ENCODE data around the gene GLYATL2.

GLYATL2 gene

GRCh38 chr11:58866788-58867187 lies 22.3 kb upstream of the GLYATL2 start:
- no peak for DNase-seq (ENCODE audit: extremely low read depth, low read depth)

GRCh38 chr11:58864335-58864734 lies 19.8 kb upstream of the GLYATL2 start:
- no peak for TF ChIP-seq CTCF (IDR thresholded peaks at IDR 0.05; ENCODE audit: low read depth, low read length)
- no peak for DNase-seq (ENCODE audit: extremely low read depth, low read depth)

More at GRCh38 chr11:58866788-58867187, 22.3 kb upstream of the GLYATL2 start:
- no peak for TF ChIP-seq CTCF (IDR thresholded peaks at IDR 0.05; ENCODE audit: low read depth, low read length)

DNA sequence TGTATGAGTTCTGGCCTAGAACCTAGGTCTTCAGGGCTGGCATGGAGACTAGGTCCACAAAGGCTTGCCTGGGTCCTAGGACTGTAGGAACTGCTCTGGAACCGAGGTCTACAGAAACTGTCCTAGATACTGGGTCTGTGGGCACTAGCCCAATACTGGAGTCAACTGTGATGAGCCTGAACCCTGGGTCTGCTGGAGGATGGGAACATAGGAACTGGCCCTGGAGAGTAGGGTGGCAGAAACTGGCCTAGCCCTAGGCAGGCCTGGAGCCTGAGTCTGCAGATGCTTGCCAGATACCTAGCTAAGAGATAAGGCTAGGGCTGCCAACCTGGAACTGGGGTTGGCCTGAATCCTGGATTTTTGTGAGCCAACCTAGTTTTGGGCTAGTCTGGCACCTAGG lies 19.2 kb upstream of the GLYATL2 start:
- DNase-seq (ENCODE audit: extremely low read depth, low read depth), result no peak
- TF ChIP-seq CTCF (IDR thresholded peaks at IDR 0.05; ENCODE audit: low read depth, low read length), result no peak

DNA sequence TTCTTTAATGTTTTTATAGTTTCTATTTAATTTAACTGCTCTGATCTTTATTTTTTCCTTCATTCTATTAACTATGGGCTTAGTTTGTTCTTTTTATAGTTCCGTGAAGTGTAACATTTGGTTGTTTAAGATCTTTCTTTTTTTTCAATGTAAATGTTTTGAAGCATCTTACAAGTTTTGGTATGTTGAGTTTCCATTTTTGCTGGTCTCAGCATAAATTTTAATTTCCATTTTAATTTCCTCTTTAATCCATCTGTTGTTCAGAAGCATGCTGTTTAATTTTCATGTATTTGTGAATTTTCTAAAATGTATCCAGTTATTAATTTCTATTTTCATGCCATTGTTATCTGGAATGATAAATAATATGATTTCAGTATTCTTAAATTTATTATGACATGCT lies 17.0 kb upstream of the GLYATL2 start:
- TF ChIP-seq CTCF (IDR thresholded peaks at IDR 0.05; ENCODE audit: low read depth, low read length), result no peak
- DNase-seq (ENCODE audit: extremely low read depth, low read depth), result no peak

- no peak for DNase-seq (ENCODE audit: extremely low read depth, low read depth)
- no peak for TF ChIP-seq CTCF (IDR thresholded peaks at IDR 0.05; ENCODE audit: low read depth, low read length)
Observed at GRCh38 chr11:58856806-58857205, 12.3 kb upstream of the GLYATL2 start.

DNA sequence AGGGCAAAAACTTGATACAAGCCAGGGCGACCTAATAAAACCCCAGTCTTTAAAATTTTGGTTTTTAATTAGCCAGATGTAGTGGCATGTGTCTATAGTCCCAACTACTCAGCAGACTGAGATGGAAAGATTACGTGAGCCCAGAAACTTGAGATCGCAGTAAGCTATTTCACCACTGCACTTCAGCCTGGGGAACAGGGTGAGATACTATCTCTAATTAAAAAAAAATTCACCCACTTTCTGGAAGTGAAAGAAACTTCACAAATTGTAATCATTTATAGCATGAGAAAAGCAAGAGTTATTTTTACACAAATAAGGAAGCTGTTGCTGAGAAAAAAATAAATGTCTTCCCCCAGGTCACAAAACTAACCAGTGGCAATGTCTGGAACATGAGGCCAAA lies 882 bp upstream of the GLYATL2 start:
- DNase-seq (ENCODE audit: extremely low read depth, low read depth), result no peak
- TF ChIP-seq CTCF (IDR thresholded peaks at IDR 0.05; ENCODE audit: low read depth, low read length), result no peak

DNA sequence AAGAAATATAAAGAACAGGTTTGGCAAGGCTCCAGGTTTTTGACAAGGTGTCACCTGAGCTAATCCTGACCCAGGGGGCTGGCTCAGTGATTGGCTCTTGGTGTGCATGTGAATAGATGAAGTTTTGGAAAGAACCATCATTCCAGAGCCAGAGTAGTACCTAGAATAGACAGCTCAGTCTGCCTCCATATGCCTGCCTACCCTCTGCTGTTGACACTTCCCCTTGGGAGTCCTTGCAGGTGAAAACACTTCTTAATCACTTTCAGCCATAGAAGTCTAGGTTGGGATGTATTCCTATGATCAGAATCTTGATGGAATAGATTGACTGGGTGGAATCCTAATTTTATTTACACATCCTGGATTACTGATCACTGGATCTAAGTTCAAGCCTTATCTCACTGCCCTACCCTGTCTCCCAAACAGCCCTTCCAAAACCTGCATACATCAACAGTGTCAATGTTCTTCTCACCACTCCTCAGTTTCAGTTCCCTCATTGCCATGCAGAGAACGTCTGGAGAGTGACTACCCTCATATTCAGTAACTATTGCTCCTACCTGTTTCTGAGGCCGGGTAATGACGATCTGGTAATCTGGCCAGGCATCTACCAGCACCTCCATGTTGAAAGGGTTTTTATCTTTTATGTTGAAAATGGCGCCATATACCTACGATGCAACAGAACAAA lies 6.7 kb downstream of the GLYATL2 start:
- no peak for TF ChIP-seq CTCF (IDR thresholded peaks at IDR 0.05; ENCODE audit: low read depth, low read length)

More for the DNA sequence above, 6.7 kb downstream of the GLYATL2 start:
- DNase-seq (ENCODE audit: extremely low read depth, low read depth), result no peak

All from AG09319 (cell line).